AG08396 (cell line): ENCODE data around the gene HTRA1.
A peak's percentile ranks its signal among the peaks of the same experiment; 100 is the strongest.

ENCODE experiments used
- DNase-seq: peaks from one replicate; pipeline ENCODE4 v3.0.0; 2012; ENCODE audit warnings: low spot score, mixed read lengths

The HTRA1 gene

GRCh38 chr10:122555442-122555841 lies 94.1 kb downstream of the HTRA1 start:
- no peak for DNase-seq

GRCh38 chr10:122557516-122557915 lies 96.2 kb downstream of the HTRA1 start:
- no peak for DNase-seq

GRCh38 chr10:122558452-122558851 lies 97.1 kb downstream of the HTRA1 start:
- DNase-seq = no peak

- DNase-seq = no peak
Observed at GRCh38 chr10:122559228-122559627, 97.9 kb downstream of the HTRA1 start.

GRCh38 chr10:122560279-122560804 lies 99.0 kb downstream of the HTRA1 start, which contains the start of gene DMBT1:
DMBT1 (plus strand) TSS chr10:122560754; CDS start chr10:122560771, 17 bp downstream.
- no peak for DNase-seq

GRCh38 chr10:122561212-122561611 lies 99.9 kb downstream of the HTRA1 start:
- DNase-seq = peak; percentile 10

- no peak for DNase-seq
Observed at GRCh38 chr10:122561792-122562191, 100.4 kb downstream of the HTRA1 start.
